ENCODE data around the gene WFDC8. TPM values are rescaled to one million over a fixed set of nuclear protein-coding genes. Genes with fewer than 3 reads are reported as not detected.
"Not testable (repeated sequence)": the region's sequence is repeated elsewhere in the genome, so short reads cannot be mapped to it uniquely, and the experiment has no call there.

Gene WFDC8
- total RNA-seq, 1 donor, result not detected

GRCh38 chr20:45581702-45582101, 2.6 kb upstream of the WFDC8 start:
- DNase-seq (ENCODE audit: low read depth), result no peak
- no peak for TF ChIP-seq CTCF (IDR thresholded peaks at IDR 0.05; ENCODE audit: insufficient read depth, low read depth, low read length)

GRCh38 chr20:45578231-45578630, 853 bp downstream of the WFDC8 start:
- no peak for DNase-seq (ENCODE audit: low read depth)
- H3K4me3 ChIP-seq (ENCODE audit: low read depth, low read length), result no peak overlapping the region

More at GRCh38 chr20:45581702-45582101, 2.6 kb upstream of the WFDC8 start:
- no peak overlapping the region for H3K4me3 ChIP-seq (ENCODE audit: low read depth, low read length)

GRCh38 chr20:45576995-45577394, 2.1 kb downstream of the WFDC8 start:
- H3K4me3 ChIP-seq (ENCODE audit: low read depth, low read length), result no peak overlapping the region
- DNase-seq (ENCODE audit: low read depth), result peak; percentile 16
- no peak for TF ChIP-seq CTCF (IDR thresholded peaks at IDR 0.05; ENCODE audit: insufficient read depth, low read depth, low read length)

More at GRCh38 chr20:45578231-45578630, 853 bp downstream of the WFDC8 start:
- no peak for TF ChIP-seq CTCF (IDR thresholded peaks at IDR 0.05; ENCODE audit: insufficient read depth, low read depth, low read length)

GRCh38 chr20:45575931-45576330, 3.2 kb downstream of the WFDC8 start:
- H3K4me3 ChIP-seq (ENCODE audit: low read depth, low read length), result no peak overlapping the region
- no peak for TF ChIP-seq CTCF (IDR thresholded peaks at IDR 0.05; ENCODE audit: insufficient read depth, low read depth, low read length)
- DNase-seq (ENCODE audit: low read depth), result no peak

GRCh38 chr20:45569650-45570049, 9.4 kb downstream of the WFDC8 start:
- not testable (repeated sequence) for H3K4me3 ChIP-seq (ENCODE audit: low read depth, low read length); DNase-seq (ENCODE audit: low read depth)

GRCh38 chr20:45564760-45565276, 14.3 kb downstream of the WFDC8 start:
- TF ChIP-seq CTCF (IDR thresholded peaks at IDR 0.05; ENCODE audit: insufficient read depth, low read depth, low read length), result no peak
- DNase-seq (ENCODE audit: low read depth), result no peak
- no peak overlapping the region for H3K4me3 ChIP-seq (ENCODE audit: low read depth, low read length)

GRCh38 chr20:45555198-45555597, 23.9 kb downstream of the WFDC8 start:
- no peak for DNase-seq (ENCODE audit: low read depth)
- TF ChIP-seq CTCF (IDR thresholded peaks at IDR 0.05; ENCODE audit: insufficient read depth, low read depth, low read length), result no peak
- H3K4me3 ChIP-seq (ENCODE audit: low read depth, low read length), result no peak overlapping the region

Measured in fibroblast of villous mesenchyme (primary cell).